HepG2 (cell line): ENCODE results near the gene TANGO6. TPM values are rescaled to one million over a fixed set of nuclear protein-coding genes. Genes with fewer than 3 reads are reported as not detected.

Experiments
- ATAC-seq: fragments of 200-7000 bp; cut with Tn5 transposase; 3 replicates; pipeline ENCODE4 v1.9.1; 2020; ENCODE audit warnings: mild to moderate bottlenecking, moderate library complexity
- BruUV-seq: library from RNA; stranded (reverse); fragments of 400-500 nt; replicated peaks from 2 replicates; lab custom pipeline; 2021; lab: Mats Ljungman, UMichigan
- CTCF ChIA-PET: fragments of 300-600 bp; formaldehyde crosslinking; extraction: SDS; loops from one replicate; lab custom pipeline; 2021; ENCODE audit warnings: low total read pairs, inconsistent platforms, low intra/inter-chr PET ratio; lab: Yijun Ruan, JAX
- POLR2A ChIA-PET: fragments of 350-600 bp; sonication (Branson Sonifier 250); formaldehyde crosslinking; loops from one replicate; lab custom pipeline; 2020; ENCODE audit warnings: antibody characterized with exemption, inconsistent platforms; lab: Yijun Ruan, JAX
- DNase-seq: peaks from one replicate; pipeline ENCODE4 v3.0.0-alpha.2; 2015; ENCODE audit warnings: low spot score
- FAIRE-seq: peaks from 3 replicates; lab custom pipeline; 2011; peaks lifted over from hg19 to GRCh38; lab: Jason Lieb, UNC
- H2AFZ ChIP-seq: one replicate; pipeline ENCODE4 v1.6.1; 2011; ENCODE audit warnings: low read length, inconsistent platforms
- H3K27ac ChIP-seq: fragments of 300-600 bp; 3 replicates; pipeline ENCODE4 v1.8.0; 2011; ENCODE audit warnings: mixed run types, mild to moderate bottlenecking, mixed read lengths, low read length, inconsistent platforms; ENCODE audit not compliant: insufficient read depth; ENCODE audit errors: extremely low read length
- H3K27me3 ChIP-seq, 2 experiments: fragments of 200-600 bp in 1 of 2; 2 replicates in 1 of 2; 3 replicates in 1 of 2; pipeline versions ENCODE4 v1.6.0 to v1.8.0; 2011; ENCODE audit warnings: low read length in 2 of 2, mild to moderate bottlenecking in 2 of 2, moderate library complexity in 2 of 2, inconsistent platforms in 1 of 2; ENCODE audit not compliant: insufficient read depth in 2 of 2, control insufficient read depth in 1 of 2
- H3K36me3 ChIP-seq, 2 experiments: fragments of 200-600 bp in 1 of 2; replicated peaks in 1 of 2; 2 replicates in 1 of 2; 3 replicates in 1 of 2; pipeline versions ENCODE4 v1.5.1 to v1.8.0; 2011; ENCODE audit warnings: low read length in 2 of 2, inconsistent platforms in 1 of 2; ENCODE audit not compliant: insufficient read depth in 2 of 2, control insufficient read depth in 1 of 2
- H3K4me1 ChIP-seq: 2 replicates; pipeline ENCODE4 v1.5.1; 2012; ENCODE audit warnings: low read length, inconsistent platforms; ENCODE audit not compliant: insufficient read depth
- H3K4me2 ChIP-seq: 2 replicates; pipeline ENCODE4 v1.6.0; 2011; ENCODE audit warnings: low read depth, low read length, inconsistent platforms
- H3K4me3 ChIP-seq, 3 experiments: fragments of 200-600 bp in 1 of 3; sonication (generic), shearing (Covaris generic) in 1 of 3; replicated peaks in 1 of 3; 2 replicates each; pipeline ENCODE4 v1.5.1; 2011 to 2016; ENCODE audit warnings: low read length in 3 of 3, inconsistent platforms in 2 of 3, low read depth in 2 of 3, mild to moderate bottlenecking in 2 of 3, control low read depth in 1 of 3, mixed read lengths in 1 of 3; ENCODE audit not compliant: insufficient read depth in 1 of 3
- H3K79me2 ChIP-seq: one replicate; pipeline ENCODE4 v1.6.1; 2011; ENCODE audit warnings: low read length, inconsistent platforms; ENCODE audit not compliant: insufficient read depth
- H3K9ac ChIP-seq: 2 replicates; pipeline ENCODE4 v1.6.0; 2011; ENCODE audit warnings: mild to moderate bottlenecking, low read depth, low read length, inconsistent platforms; ENCODE audit not compliant: insufficient read depth
- H3K9me3 ChIP-seq: 2 replicates; pipeline ENCODE4 v1.5.1; 2012; ENCODE audit warnings: mild to moderate bottlenecking, low read length
- H4K20me1 ChIP-seq: 2 replicates; pipeline ENCODE4 v1.6.0; 2011; ENCODE audit warnings: inconsistent platforms, mild to moderate bottlenecking, low read length, moderate library complexity; ENCODE audit not compliant: insufficient read depth
- AFF4 ChIP-seq: sonication (generic); formaldehyde crosslinking; IDR thresholded peaks from 2 replicates; pipeline ENCODE4 v1.4.0; 2020; ENCODE audit warnings: missing genetic modification reagents
- ARNT2 ChIP-seq: sonication (generic); formaldehyde crosslinking; IDR thresholded peaks from 2 replicates; pipeline ENCODE4 v1.8.0; 2022; ENCODE audit warnings: mild to moderate bottlenecking, low read depth, missing genetic modification reagents, moderate library complexity
- CTCF ChIP-seq: sonication (generic); formaldehyde crosslinking; IDR thresholded peaks from 2 replicates; pipeline ENCODE4 v1.5.0; 2020; ENCODE audit warnings: mild to moderate bottlenecking, missing genetic modification reagents, moderate library complexity
- GATAD2A ChIP-seq: IDR thresholded peaks from 2 replicates; pipeline ENCODE4 v1.6.1; 2016
- GLI4 ChIP-seq: sonication (generic); formaldehyde crosslinking; IDR thresholded peaks from 2 replicates; pipeline ENCODE4 v1.5.1; 2020; ENCODE audit warnings: missing genetic modification reagents, mild to moderate bottlenecking, moderate library complexity, borderline replicate concordance
- MEIS2 ChIP-seq: sonication (generic); formaldehyde crosslinking; IDR thresholded peaks from 2 replicates; pipeline ENCODE4 v1.9.0; 2021; ENCODE audit warnings: mild to moderate bottlenecking, missing genetic modification reagents
- MIXL1 ChIP-seq: IDR thresholded peaks from 2 replicates; pipeline ENCODE4 v1.6.1; 2016
- NR2F6 ChIP-seq, 2 experiments: IDR thresholded peaks; 2 replicates each; pipeline ENCODE4 v1.6.1; 2016; ENCODE audit warnings: antibody characterized with exemption in 1 of 2, mild to moderate bottlenecking in 1 of 2
- RAD21 ChIP-seq: fragments of 450-650 bp; formaldehyde crosslinking; IDR thresholded peaks from 2 replicates; pipeline ENCODE4 v1.5.0; 2020; ENCODE audit warnings: mild to moderate bottlenecking
- SETDB1 ChIP-seq: sonication (generic); formaldehyde crosslinking; IDR thresholded peaks from 2 replicates; pipeline ENCODE4 v1.5.1; 2020; ENCODE audit warnings: missing genetic modification reagents, mild to moderate bottlenecking, borderline replicate concordance
- SMC3 ChIP-seq: IDR thresholded peaks from 2 replicates; pipeline ENCODE4 v1.6.1; 2011; ENCODE audit warnings: low read length, improper control_type of control experiment
- STAG1 ChIP-seq: sonication (generic); formaldehyde crosslinking; IDR thresholded peaks from 2 replicates; pipeline ENCODE4 v1.4.0; 2020; ENCODE audit warnings: missing genetic modification reagents
- TEAD3 ChIP-seq: optimal IDR thresholded peaks from 2 replicates; pipeline ENCODE3; 2016; ENCODE audit warnings: borderline replicate concordance
- TMF1 ChIP-seq: sonication (generic); formaldehyde crosslinking; IDR thresholded peaks from 2 replicates; pipeline ENCODE4 v1.8.1; 2022; ENCODE audit warnings: low read depth, missing genetic modification reagents
- TRIM24 ChIP-seq: sonication (generic); formaldehyde crosslinking; IDR thresholded peaks from 2 replicates; pipeline ENCODE4 v1.8.0; 2022; ENCODE audit warnings: mild to moderate bottlenecking, missing genetic modification reagents
- ZMAT3 ChIP-seq: sonication (generic); formaldehyde crosslinking; conservative IDR thresholded peaks from 2 replicates; pipeline ENCODE4 v1.7.0; 2021; ENCODE audit warnings: missing genetic modification reagents
- ZNF143 ChIP-seq: sonication (generic); formaldehyde crosslinking; IDR thresholded peaks from 2 replicates; pipeline ENCODE4 v1.4.0; 2020; ENCODE audit warnings: missing genetic modification reagents
- ZNF205 ChIP-seq: IDR thresholded peaks from 2 replicates; pipeline ENCODE4 v1.6.1; 2018; ENCODE audit warnings: missing biosample characterization, missing genetic modification reagents
- ZNF264 ChIP-seq: sonication (generic); formaldehyde crosslinking; IDR thresholded peaks from 2 replicates; pipeline ENCODE4 v1.4.0; 2020; ENCODE audit warnings: missing genetic modification reagents
- ZNF331 ChIP-seq: sonication (generic); formaldehyde crosslinking; IDR thresholded peaks from 2 replicates; pipeline ENCODE4 v1.4.0; 2020; ENCODE audit warnings: missing genetic modification reagents
- ZNF432 ChIP-seq: sonication (generic); formaldehyde crosslinking; IDR thresholded peaks from 2 replicates; pipeline ENCODE4 v1.5.0; 2020; ENCODE audit warnings: missing genetic modification reagents, mild to moderate bottlenecking, borderline replicate concordance
- ZNF720 ChIP-seq: sonication (generic); formaldehyde crosslinking; IDR thresholded peaks from 2 replicates; pipeline ENCODE4 v1.4.0; 2020; ENCODE audit warnings: missing genetic modification reagents
- ZNF749 ChIP-seq: sonication (generic); formaldehyde crosslinking; IDR thresholded peaks from 2 replicates; pipeline ENCODE4 v1.8.0; 2022; ENCODE audit warnings: mild to moderate bottlenecking, missing genetic modification reagents, moderate library complexity, borderline replicate concordance
- in situ Hi-C: cut with HindIII; loops from 2 replicates; pipeline ENCODE4 v1.10.0; 2017; ENCODE audit warnings: low pct_unique_long_range_greater_than_20kb; ENCODE audit not compliant: extremely low pct_ligation_motif_present
- intact Hi-C: fragments of 100-400 bp; cut with micrococcal nuclease; formaldehyde crosslinking; loops from one replicate; pipeline ENCODE4 v1.10.0; 2022; ENCODE audit not compliant: unreplicated experiment
- polyA plus RNA-seq, 8 experiments: library from polyadenylated mRNA; depleted of rRNA in 3 of 8; stranded (reverse) in 7 of 8; unstranded in 1 of 8; fragments of >200 nt; fragmentation: Illumina TruSeq in 4 of 8; extraction: Trizol in 4 of 8; gene quantifications; 2 replicates each; pipeline versions ENCODE4 v1.2.1 to v1.2.3, GENCODE V29; 2011 to 2016; ENCODE audit warnings: low read depth in 4 of 8, missing spikeins in 1 of 8, mixed read lengths in 1 of 8; ENCODE audit not compliant: insufficient read depth in 1 of 8
- total RNA-seq, 5 experiments: library from RNA; depleted of rRNA; stranded (reverse); fragments of >200 nt; fragmentation: Illumina TruSeq; extraction: Trizol; gene quantifications; 2 replicates each; pipeline ENCODE4 v1.2.3, GENCODE V29; 2016; ENCODE audit warnings: low read depth in 1 of 5

The TANGO6 gene
- total and polyA plus RNA-seq, 2 of the 13 experiments (the other 11 are each of a cell fraction or from before 2014, with no cell fraction given) = 7.2 to 13.3 TPM

- Histone ChIP-seq H3K4me1 (peaks cover 60% of the 10 kb centered on the region), H3K36me3 (no peaks in the 10 kb centered on the region), H3K9me3 (no peaks in the 10 kb centered on the region), H3K79me2 (no peaks in the 10 kb centered on the region), H3K27ac (no peak overlapping the region), H3K9ac (no peak overlapping the region), H4K20me1 (no peaks in the 10 kb centered on the region), H3K27me3 (no peaks in the 10 kb centered on the region), H3K4me3 (no peak overlapping the region), H3K4me2 (no peak overlapping the region), H2AFZ (no peak overlapping the region)
- ChIA-PET CTCF (interaction anchor here (0.9 to 1.5 kb wide), 2 partner anchors 45 to 129 kb away, joined by 4 read pairs; no protein-coding TSS in a partner anchor), POLR2A (no interaction called here)
- FAIRE-seq (peak; percentile 61), ATAC-seq (peak; percentile 85), DNase-seq (peak; percentile 78)
- in situ Hi-C loops (loop anchor here (10.0 kb wide), 1 partner anchor 110 kb away; the partner anchor contains the start of gene HAS3), intact Hi-C loops (loop anchor here (2.0 to 10.0 kb wide), 5 partner anchors 47 to 150 kb away; partner anchors contain the start of genes HAS3 and TANGO6)
- BruUV-seq = no TSS peak
- TF ChIP-seq NR2F6 (IDR thresholded peaks at IDR 0.05) (no peak), NR2F6 (CRISPR knock-in tag; IDR thresholded peaks at IDR 0.05) (peak; percentile 10; the same call in 1 of the 2 replicates), ZMAT3 (CRISPR knock-in tag) (no peak), MIXL1 (no peak), ZNF749 (CRISPR knock-in tag) (no peak), GLI4 (CRISPR knock-in tag) (no peak), STAG1 (CRISPR knock-in tag) (peak; percentile 67), ZNF720 (CRISPR knock-in tag) (no peak), ZNF205 (no peak), TMF1 (CRISPR knock-in tag) (no peak), TRIM24 (CRISPR knock-in tag) (no peak), GATAD2A (CRISPR knock-in tag) (0 out of 2 replicates have a peak, but pooled peaks have one; percentile 17), CTCF (CRISPR knock-in tag) (peak; percentile 63), MEIS2 (CRISPR knock-in tag) (0 out of 2 replicates have a peak, but pooled peaks have one; percentile 31), SMC3 (peak; percentile 89), ZNF264 (0 out of 2 replicates have a peak, but pooled peaks have one; percentile 32), ZNF143 (CRISPR knock-in tag) (no peak), ZNF432 (no peak), SETDB1 (CRISPR knock-in tag) (no peak), TEAD3 (CRISPR knock-in tag) (peak; percentile 28), ARNT2 (no peak), RAD21 (CRISPR knock-in tag) (peak; percentile 72), ZNF331 (CRISPR knock-in tag) (0 out of 2 replicates have a peak, but pooled peaks have one; percentile 27), AFF4 (CRISPR knock-in tag) (no peak)
Observed at GRCh38 chr16:68995011-68995504, 151.7 kb downstream of the TANGO6 start.
